ENCODE measurements around the gene FIBP. TPM values are rescaled to one million over a fixed set of nuclear protein-coding genes. Genes with fewer than 3 reads are reported as not detected.

Gene FIBP
- total RNA-seq, 1 experiment from 2014 or later = 93.1 TPM

GRCh38 chr11:65861533-65862183, 26.6 kb downstream of the FIBP start (continued):
- TF ChIP-seq ZNF532 (CRISPR knock-in tag; IDR thresholded peaks at IDR 0.05; ENCODE audit: borderline replicate concordance) (no peak), MYBL2 (CRISPR knock-in tag; IDR thresholded peaks at IDR 0.05) (no peak), NFATC4 (CRISPR knock-in tag; IDR thresholded peaks at IDR 0.05) (no peak), ARID4B (CRISPR knock-in tag; IDR thresholded peaks at IDR 0.05; ENCODE audit: borderline replicate concordance) (no peak), ZNF396 (CRISPR knock-in tag; IDR thresholded peaks at IDR 0.05; ENCODE audit: borderline replicate concordance) (no peak)

GRCh38 chr11:65861165-65861505, 27.1 kb downstream of the FIBP start:
- no peak for DNase-seq (ENCODE audit: low spot score)
- ChIA-PET POLR2A (interaction anchor here (1.1 to 4.2 kb wide), 6 partner anchors 10 to 55 kb away, joined by 3 to 90 read pairs (median 18); partner anchors contain the start of genes CCDC85B, EFEMP2 and FIBP), CTCF (interaction anchor here (0.7 to 16.6 kb wide), 9 partner anchors 8 to 184 kb away, joined by 3 to 539 read pairs (median 8); partner anchors contain the start of genes CCDC85B, EFEMP2 and FIBP)

GRCh38 chr11:65860278-65861164, 27.8 kb downstream of the FIBP start, which contains the start of gene MUS81:
TSS of gene MUS81 (plus strand) at chr11:65860433. CDS start at chr11:65860754, 321 bp downstream.
- ATAC-seq = peak; percentile 26
- H3K36me3 Mint-ChIP-seq = peaks cover 35% of the 10 kb centered on the region
- POLR2A ChIA-PET = interaction anchor here (0.6 to 4.2 kb wide), 22 partner anchors 8 to 245 kb away, joined by 3 to 90 read pairs (median 6); partner anchors contain the start of genes AP5B1, CCDC85B, EFEMP2 and FIBP
- TF ChIP-seq AFF4 (CRISPR knock-in tag; IDR thresholded peaks at IDR 0.05; ENCODE audit: borderline replicate concordance) = no peak
- no peak for TF ChIP-seq CREB1 (CRISPR knock-in tag; IDR thresholded peaks at IDR 0.05)
- TF ChIP-seq SMAD4 (CRISPR knock-in tag; IDR thresholded peaks at IDR 0.05) = no peak
- no peak for TF ChIP-seq GABPB1 (CRISPR knock-in tag; IDR thresholded peaks at IDR 0.05)
- no peak for TF ChIP-seq ZNF396 (CRISPR knock-in tag; IDR thresholded peaks at IDR 0.05; ENCODE audit: borderline replicate concordance)
- TF ChIP-seq ARID4B (CRISPR knock-in tag; IDR thresholded peaks at IDR 0.05; ENCODE audit: borderline replicate concordance) = peak; percentile 71; the same call in 1 of the 2 replicates

More at GRCh38 chr11:65861165-65861505, 27.1 kb downstream of the FIBP start:
- ATAC-seq = no peak
- Mint-ChIP-seq H3K36me3 (peaks cover 28% of the 10 kb centered on the region), H3K4me1 (peaks cover 18% of the 10 kb centered on the region), H3K4me3 (peak overlapping the region; percentile 90), H3K9me3 (no peaks in the 10 kb centered on the region), H3K27me3 (ENCODE audit: low read depth) (no peaks in the 10 kb centered on the region), H3K27ac (peak overlapping the region; percentile 80)
- no peak for TF ChIP-seq ATF3 (CRISPR knock-in tag; conservative IDR thresholded peaks at IDR 0.05)
- peak; percentile 41; the same call in 1 of the 2 replicates for TF ChIP-seq GABPB1 (CRISPR knock-in tag; IDR thresholded peaks at IDR 0.05)

More at GRCh38 chr11:65860278-65861164, 27.8 kb downstream of the FIBP start, which contains the start of gene MUS81:
- Mint-ChIP-seq H3K9me3 (no peaks in the 10 kb centered on the region), H3K27me3 (ENCODE audit: low read depth) (no peaks in the 10 kb centered on the region), H3K4me3 (peak within 1 kb of the TSS; percentile 90), H3K4me1 (peaks cover 21% of the 10 kb centered on the region), H3K27ac (peak within 1 kb of the TSS; percentile 98)
- CTCF ChIA-PET = interaction anchor here (0.5 to 16.6 kb wide), 65 partner anchors 7 to 452 kb away, joined by 3 to 539 read pairs (median 5); partner anchors contain the start of genes AP5B1, BANF1, CCDC85B and CST6
- DNase-seq (ENCODE audit: low spot score) = peak; percentile 99
